H1 (cell line): ENCODE data around the gene CEP135. TPM values are rescaled to one million over a fixed set of nuclear protein-coding genes. Genes with fewer than 3 reads are reported as not detected.

Experiments used
- E2F6 ChIP-seq: IDR thresholded peaks from 2 replicates; pipeline ENCODE4 v1.6.1; 2012; ENCODE audit warnings: inconsistent platforms
- GABPA ChIP-seq: IDR thresholded peaks from 2 replicates; pipeline ENCODE4 v1.6.1; 2011; ENCODE audit warnings: mild to moderate bottlenecking, low read length, moderate library complexity, borderline replicate concordance; ENCODE audit not compliant: insufficient read depth
- NRF1 ChIP-seq: IDR thresholded peaks from 2 replicates; pipeline ENCODE4 v1.6.1; 2011; ENCODE audit warnings: mild to moderate bottlenecking, low read depth, low read length, improper control_type of control experiment
- POLR2AphosphoS5 ChIP-seq: IDR thresholded peaks from 2 replicates; pipeline ENCODE4 v1.6.1; 2011; ENCODE audit warnings: low read depth, low read length
- RNF2 ChIP-seq: fragments of 200-900, 300-1000 bp; sonication (generic); IDR thresholded peaks from 2 replicates; pipeline ENCODE4 v1.7.1; 2016; ENCODE audit warnings: borderline replicate concordance, low read depth, mild to moderate bottlenecking, antibody characterized with exemption, low read length; ENCODE audit not compliant: poor library complexity, severe bottlenecking; ENCODE audit errors: missing control alignments
- TCF12 ChIP-seq: IDR thresholded peaks from 2 replicates; pipeline ENCODE4 v1.6.1; 2011; ENCODE audit warnings: low read depth, mild to moderate bottlenecking, low read length
- polyA plus RNA-seq, 7 experiments: library from polyadenylated mRNA; depleted of rRNA in 3 of 7; stranded (reverse) in 5 of 7; unstranded in 2 of 7; fragments of >200 nt in 5 of 7; fragments of 200-250 nt in 2 of 7; gene quantifications; 1 replicate in 5 of 7; 2 replicates in 1 of 7; 4 replicates in 1 of 7; pipeline versions ENCODE4 v1.2.1 to v1.2.3, GENCODE V29; 2011 to 2013; ENCODE audit warnings: missing spikeins in 2 of 7, mixed read lengths in 2 of 7
- total RNA-seq: library from RNA; stranded (reverse); fragmentation: NEBNext Ultra II Directional; extraction: Animal tissue kit (Norgen Biotek cat#: 25700); gene quantifications from 2 replicates; pipeline ENCODE4 v1.2.1, GENCODE V29; 2021

CEP135 gene
- total and polyA plus RNA-seq, 2 of the 8 experiments (the other 6 are each of a cell fraction or from before 2014, with no cell fraction given) = 2.7 to 14.5 TPM

- TF ChIP-seq E2F6 (no peak), RNF2 (no peak), TCF12 (no peak), POLR2AphosphoS5 (no peak), NRF1 (no peak), GABPA (no peak)
Measured at GRCh38 chr4:56008206-56008605, 59.5 kb downstream of the CEP135 start (continued).
